ENCODE measurements around the gene NDUFAF8. TPM values are rescaled to one million over a fixed set of nuclear protein-coding genes. Genes with fewer than 3 reads are reported as not detected.

Gene NDUFAF8
- total and polyA plus RNA-seq, 10 of the 15 experiments (the other 5 are each of a cell fraction or from before 2014, with no cell fraction given) = 22.0 to 307 (median 106) TPM

- peak overlapping the region; percentile 56 for H2AFZ ChIP-seq (ENCODE audit: control insufficient read depth, low read depth, low read length)
- POLR2A ChIA-PET = interaction anchor here (1.4 to 1.8 kb wide), 2 partner anchors 10 to 16 kb away, joined by 7 to 18 read pairs; partner anchors contain the start of gene CEP131
- no peaks in the 10 kb centered on the region for H3K9me3 ChIP-seq (replicated peaks; ENCODE audit: control insufficient read depth, insufficient read depth, low read length)
- FAIRE-seq (no peak), DNase-seq (ENCODE audit: low read depth, low spot score) (no peak), ATAC-seq (no peak)
- CTCF ChIA-PET = interaction anchor here (1.0 to 3.1 kb wide), 7 partner anchors 9 to 96 kb away, joined by 3 to 17 read pairs (median 4); partner anchors contain the start of gene CEP131
- H3K36me3 ChIP-seq (ENCODE audit: control insufficient read depth in 2 of 2, insufficient read depth in 2 of 2, low read length in 1 of 2) = peaks cover 0 to 2% of the 10 kb centered on the region in 2 experiments; a peak in 2 of 4 replicates
- no peaks in the 10 kb centered on the region for H3K27me3 ChIP-seq (replicated peaks in 1 of 2; ENCODE audit: control insufficient read depth in 2 of 2, insufficient read depth in 2 of 2, low read length in 1 of 2)
- no peaks in the 10 kb centered on the region for H4K20me1 ChIP-seq (ENCODE audit: control insufficient read depth, insufficient read depth)
- RAD21 ChIA-PET (ENCODE audit: unreplicated experiment) = interaction anchor here (0.7 to 2.0 kb wide), 5 partner anchors 10 to 313 kb away, joined by 3 to 18 read pairs (median 4); partner anchors contain the start of genes CEP131 and FAAP100
- peak overlapping the region; percentile 35 for H3K27ac ChIP-seq (ENCODE audit: control insufficient read depth, insufficient read depth)
- peak overlapping the region; percentile 82 for H3K4me3 ChIP-seq
- SMC1A ChIA-PET (ENCODE audit: uncharacterized antibody, unreplicated experiment) = interaction anchor here (0.6 to 2.2 kb wide), 5 partner anchors 9 to 246 kb away, joined by 3 to 7 read pairs (median 6); no protein-coding TSS in a partner anchor
- peak overlapping the region; percentile 79 for H3K9ac ChIP-seq (ENCODE audit: control insufficient read depth, insufficient read depth, low read length)
- peak overlapping the region; percentile 94 for H3K4me2 ChIP-seq (ENCODE audit: control insufficient read depth, insufficient read depth)
- intact Hi-C loops (cut with micrococcal nuclease; ENCODE audit: unreplicated experiment) (no loop called here), in situ Hi-C loops (cut with MboI) (loop anchor here (25.0 kb wide), 1 partner anchor 226 kb away; no protein-coding TSS in a partner anchor)
- H3K4me1 ChIP-seq (ENCODE audit: control insufficient read depth, insufficient read depth, low read length) = peaks cover 12% of the 10 kb centered on the region
- no TSS peak for BruUV-seq (replicated peaks)
- under 1% methylated on average over 23 of the region's 26 CpGs for WGBS (ENCODE audit: insufficient coverage, insufficient replicate concordance, low lambda C conversion rate, missing lambda C conversion rate)
- H3K79me2 ChIP-seq (ENCODE audit: control insufficient read depth, insufficient read depth, low read length) = peaks cover 39% of the 10 kb centered on the region
- TF ChIP-seq SMC3 (IDR thresholded peaks at IDR 0.05; ENCODE audit: borderline replicate concordance, low read length) (no peak), LARP7 (IDR thresholded peaks at IDR 0.05) (no peak), MLLT1 (IDR thresholded peaks at IDR 0.05) (no peak), ZBTB33 (IDR thresholded peaks at IDR 0.05) (no peak), TBL1XR1 (IDR thresholded peaks at IDR 0.05; ENCODE audit: low read depth, low read length) (no peak), USF2 (IDR thresholded peaks at IDR 0.05; ENCODE audit: borderline replicate concordance, low read depth, low read length) (no peak), WRNIP1 (IDR thresholded peaks at IDR 0.05; ENCODE audit: borderline replicate concordance, low read depth, low read length) (no peak), RELA (IDR thresholded peaks at IDR 0.05; ENCODE audit: borderline replicate concordance, partially characterized antibody) (no peak), IRF3 (IDR thresholded peaks at IDR 0.05) (no peak), E2F8 (IDR thresholded peaks at IDR 0.05; ENCODE audit: low read depth, partially characterized antibody) (no peak), ETV6 (conservative IDR thresholded peaks at IDR 0.05 in 1 of 2, IDR thresholded peaks at IDR 0.05 in 1 of 2; ENCODE audit: borderline replicate concordance in 1 of 2, low read depth in 1 of 2) (no peak), SMAD5 (IDR thresholded peaks at IDR 0.05; ENCODE audit: low read depth) (no peak), RAD51 (IDR thresholded peaks at IDR 0.05) (no peak), MXI1 (IDR thresholded peaks at IDR 0.05; ENCODE audit: low read depth, low read length) (no peak)
Observed at GRCh38 chr17:81238490-81238814, 666 bp upstream of the NDUFAF8 start.

All from GM12878 (cell line).